Prostate gland (tissue), 2 donors: Measurements from ENCODE around the gene XPA. TPM values are rescaled to one million over a fixed set of nuclear protein-coding genes. Genes with fewer than 3 reads are reported as not detected.
A peak's percentile ranks its signal among the peaks of the same experiment; 100 is the strongest.
"Not testable (repeated sequence)": the region's sequence is repeated elsewhere in the genome, so short reads cannot be mapped to it uniquely, and the experiment has no call there.

Experiments used
- DNase-seq: peaks from one replicate; pipeline ENCODE4 v3.0.0-alpha.2; 2019; ENCODE audit warnings: low spot score
- H3K27ac ChIP-seq, 2 donors: fragments of 200-600 bp; sonication (generic); 2 replicates each; pipeline ENCODE4 v1.5.1; 2017 to 2019
- H3K27me3 ChIP-seq: fragments of 200-600 bp; sonication (generic); replicated peaks from 2 replicates; pipeline ENCODE4 v1.5.1; 2019; ENCODE audit not compliant: insufficient read depth
- H3K36me3 ChIP-seq, 2 donors: fragments of 200-600 bp; sonication (generic); 1 replicate in 1 of 2; 2 replicates in 1 of 2; pipeline versions ENCODE4 v1.5.1 to v1.8.1; 2017 to 2019
- H3K4me1 ChIP-seq: fragments of 200-600 bp; sonication (generic); replicated peaks from 2 replicates; pipeline ENCODE4 v1.5.1; 2019
- H3K4me3 ChIP-seq, 2 donors: fragments of 200-600 bp; sonication (generic); 2 replicates each; pipeline ENCODE4 v1.5.1; 2017 to 2019
- H3K9me3 ChIP-seq: fragments of 200-600 bp; sonication (generic); 2 replicates; pipeline ENCODE4 v1.5.1; 2017
- CTCF ChIP-seq, 4 experiments: fragments of 200-600 bp in 2 of 4; fragments of 450-650 bp in 2 of 4; sonication (generic) in 2 of 4; IDR thresholded peaks; 1 replicate in 3 of 4; 2 replicates in 1 of 4; pipeline ENCODE4 v1.5.1; 2016 to 2019; ENCODE audit warnings: antibody characterized with exemption in 4 of 4, mild to moderate bottlenecking in 2 of 4, moderate library complexity in 2 of 4
- POLR2A ChIP-seq: fragments of 450-650 bp; IDR thresholded peaks from one replicate; pipeline ENCODE4 v1.6.1; 2016; ENCODE audit warnings: antibody characterized with exemption, mild to moderate bottlenecking
- POLR2AphosphoS5 ChIP-seq: sonication (generic); formaldehyde crosslinking; IDR thresholded peaks from one replicate; pipeline ENCODE4 v1.6.1; 2017; ENCODE audit warnings: antibody characterized with exemption
- WGBS: methylation state at CpG from one replicate; pipeline ENCODE4 v1.1.5; 2018; 5-methylcytosine and 5-hydroxymethylcytosine counted together
- intact Hi-C: fragments of 100-400 bp; cut with DNase I; formaldehyde crosslinking; loops from one replicate; pipeline ENCODE4 v1.14.2; 2022
- total RNA-seq, 2 donors: library from RNA; depleted of rRNA; stranded (reverse); fragments of >200 nt; gene quantifications; one replicate each; pipeline ENCODE4 v1.1.0, GENCODE V29; 2016

The XPA gene
- total RNA-seq, 2 donors from 2014 or later, result 11.9 to 13.3 TPM

- no peaks in the 10 kb centered on the region for H3K27me3 ChIP-seq
- no peak overlapping the region for H3K27ac ChIP-seq
- H3K36me3 ChIP-seq, result no peaks in the 10 kb centered on the region
- no peak for DNase-seq
- WGBS, result 78% methylated on average over 3 of the region's 3 CpGs
- no peaks in the 10 kb centered on the region for H3K4me1 ChIP-seq
- no peaks in the 10 kb centered on the region for H3K9me3 ChIP-seq
- intact Hi-C loops, result no loop called here
- H3K4me3 ChIP-seq, result no peak overlapping the region
- TF ChIP-seq CTCF (IDR thresholded peaks at IDR 0.05), result no peak
- TF ChIP-seq POLR2AphosphoS5, result no peak
- no peak for TF ChIP-seq POLR2A
These were observed 7.2 kb upstream of the XPA start for GRCh38 chr9:97704345-97704677.

GRCh38 chr9:97703437-97704344 lies 6.6 kb upstream of the XPA start:
- Histone ChIP-seq H3K4me1 (no peaks in the 10 kb centered on the region), H3K4me3 (no peak overlapping the region), H3K9me3 (no peaks in the 10 kb centered on the region), H3K27me3 (no peaks in the 10 kb centered on the region), H3K36me3 (no peaks in the 10 kb centered on the region), H3K27ac (no peak overlapping the region)
- TF ChIP-seq POLR2A (no peak), CTCF (IDR thresholded peaks at IDR 0.05) (no peak), POLR2AphosphoS5 (no peak)
- intact Hi-C loops, result no loop called here
- WGBS, result 43% methylated on average over 11 of the region's 11 CpGs
- DNase-seq, result peak; percentile 30

- DNase-seq, H3K9me3 ChIP-seq, H3K36me3 ChIP-seq, H3K27ac ChIP-seq, intact Hi-C loops, H3K4me1 ChIP-seq, H3K4me3 ChIP-seq, H3K27me3 ChIP-seq: not testable (repeated sequence)
- WGBS, result 94% methylated on average over 3 of the region's 3 CpGs
These were observed 2.7 kb upstream of the XPA start for GRCh38 chr9:97699824-97700223.

- H3K4me3 ChIP-seq, intact Hi-C loops, H3K9me3 ChIP-seq, H3K36me3 ChIP-seq, H3K27me3 ChIP-seq, H3K27ac ChIP-seq, DNase-seq: not testable (repeated sequence)
- peaks cover 11% of the 10 kb centered on the region for H3K4me1 ChIP-seq
- 83% methylated on average over 13 of the region's 13 CpGs for WGBS
These were observed 2.1 kb upstream of the XPA start for GRCh38 chr9:97699281-97699680.

GRCh38 chr9:97698865-97699264 lies 1.7 kb upstream of the XPA start:
- intact Hi-C loops, result no loop called here
- Histone ChIP-seq H3K4me1 (peaks cover 11% of the 10 kb centered on the region), H3K4me3 (no peak overlapping the region)

More at GRCh38 chr9:97698865-97699264, 1.7 kb upstream of the XPA start:
- WGBS, result 97% methylated on average over 14 of the region's 14 CpGs
- Histone ChIP-seq H3K36me3 (no peaks in the 10 kb centered on the region), H3K27ac (no peak overlapping the region), H3K27me3 (no peaks in the 10 kb centered on the region), H3K9me3 (no peaks in the 10 kb centered on the region)
- no peak for DNase-seq
- TF ChIP-seq POLR2A, result no peak
- TF ChIP-seq POLR2AphosphoS5, result no peak
- no peak for TF ChIP-seq CTCF (IDR thresholded peaks at IDR 0.05)
